Activated B cell treated with CpG ODN at 0.5 μM for 24 hours (primary cell): ENCODE measurements around the gene TSPAN32. TPM values are rescaled to one million over a fixed set of nuclear protein-coding genes. Genes with fewer than 3 reads are reported as not detected.

ENCODE experiments used
- ATAC-seq: fragments of 200-7000 bp; cut with Tn5 transposase; one replicate; pipeline ENCODE4 v1.10.0; 2021; ENCODE audit warnings: low read depth, mild to moderate bottlenecking, moderate library complexity
- CTCF ChIA-PET: fragments of 350-600 bp; sonication (Branson Sonifier 250); formaldehyde crosslinking; loops from one replicate; lab custom pipeline; 2021; ENCODE audit warnings: antibody characterized with exemption; lab: Charles Lee
- POLR2A ChIA-PET: fragments of 350-600 bp; sonication (Branson Sonifier 250); formaldehyde crosslinking; loops from one replicate; lab custom pipeline; 2021; ENCODE audit warnings: antibody characterized with exemption; lab: Charles Lee
- DNase-seq: peaks from one replicate; pipeline ENCODE4 v3.0.0; 2022
- H3K27ac Mint-ChIP-seq: one replicate; pipeline ENCODE4 v1.8.0; 2020; ENCODE audit warnings: mixed read lengths
- H3K27me3 Mint-ChIP-seq: one replicate; pipeline ENCODE4 v1.8.0; 2021; ENCODE audit warnings: mixed read lengths
- H3K36me3 Mint-ChIP-seq: one replicate; pipeline ENCODE4 v1.8.0; 2021; ENCODE audit warnings: low read depth, mixed read lengths
- H3K4me1 Mint-ChIP-seq: one replicate; pipeline ENCODE4 v1.8.0; 2021; ENCODE audit warnings: mixed read lengths
- H3K4me3 Mint-ChIP-seq: one replicate; pipeline ENCODE4 v1.8.0; 2020; ENCODE audit warnings: mild to moderate bottlenecking, mixed read lengths
- H3K9me3 Mint-ChIP-seq: one replicate; pipeline ENCODE4 v1.8.0; 2020; ENCODE audit warnings: mixed read lengths
- intact Hi-C: fragments of 100-400 bp; cut with micrococcal nuclease; formaldehyde crosslinking; loops from one replicate; pipeline ENCODE4 v1.15.1; 2024
- total RNA-seq: library from RNA; stranded (reverse); gene quantifications from 2 replicates; pipeline ENCODE4 v1.2.3, GENCODE V29; 2022
- TF ChIP-seq, protein P1 (sequence below): fragments of 200-600 bp; IDR thresholded peaks from one replicate; pipeline ENCODE4 v1.8.0; 2022; ENCODE audit warnings: antibody characterized with exemption, mild to moderate bottlenecking

The TSPAN32 gene
- total RNA-seq, 1 donor from 2014 or later, result 7.3 TPM

DNA sequence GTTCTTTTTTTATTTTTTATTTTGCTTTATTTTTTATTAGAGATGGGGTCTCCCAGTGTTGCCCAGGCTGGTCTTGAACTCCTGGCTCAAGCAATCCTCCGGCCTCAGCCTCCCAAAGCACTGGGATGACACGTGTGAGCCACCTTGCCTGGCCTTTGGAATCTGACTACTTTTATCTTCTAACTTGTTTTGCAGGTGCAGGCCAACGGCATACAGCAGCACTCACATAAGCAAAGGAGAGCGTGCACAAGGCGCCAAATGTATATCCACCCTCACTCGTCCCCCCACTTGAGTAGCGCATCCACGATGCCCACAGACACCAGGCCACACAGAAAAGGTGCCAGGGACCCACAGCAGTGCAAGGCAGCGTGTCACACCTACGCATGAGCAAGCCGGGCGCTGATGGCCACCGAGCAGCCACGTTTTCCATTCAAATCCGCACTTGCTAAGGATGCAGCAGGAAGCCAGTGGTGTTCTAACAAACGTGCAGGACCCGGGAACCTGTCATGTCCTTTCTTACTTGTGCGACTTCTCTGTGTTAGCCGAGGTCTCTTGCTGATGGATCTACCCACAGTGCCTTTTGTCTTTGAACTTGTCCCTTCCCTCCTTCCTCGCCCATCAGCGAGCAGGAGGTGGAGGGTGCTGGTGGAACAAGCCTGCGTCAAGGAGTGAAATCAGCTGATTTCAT is 37.3 kb upstream of the TSPAN32 start:
- TF ChIP-seq, protein P1, sequence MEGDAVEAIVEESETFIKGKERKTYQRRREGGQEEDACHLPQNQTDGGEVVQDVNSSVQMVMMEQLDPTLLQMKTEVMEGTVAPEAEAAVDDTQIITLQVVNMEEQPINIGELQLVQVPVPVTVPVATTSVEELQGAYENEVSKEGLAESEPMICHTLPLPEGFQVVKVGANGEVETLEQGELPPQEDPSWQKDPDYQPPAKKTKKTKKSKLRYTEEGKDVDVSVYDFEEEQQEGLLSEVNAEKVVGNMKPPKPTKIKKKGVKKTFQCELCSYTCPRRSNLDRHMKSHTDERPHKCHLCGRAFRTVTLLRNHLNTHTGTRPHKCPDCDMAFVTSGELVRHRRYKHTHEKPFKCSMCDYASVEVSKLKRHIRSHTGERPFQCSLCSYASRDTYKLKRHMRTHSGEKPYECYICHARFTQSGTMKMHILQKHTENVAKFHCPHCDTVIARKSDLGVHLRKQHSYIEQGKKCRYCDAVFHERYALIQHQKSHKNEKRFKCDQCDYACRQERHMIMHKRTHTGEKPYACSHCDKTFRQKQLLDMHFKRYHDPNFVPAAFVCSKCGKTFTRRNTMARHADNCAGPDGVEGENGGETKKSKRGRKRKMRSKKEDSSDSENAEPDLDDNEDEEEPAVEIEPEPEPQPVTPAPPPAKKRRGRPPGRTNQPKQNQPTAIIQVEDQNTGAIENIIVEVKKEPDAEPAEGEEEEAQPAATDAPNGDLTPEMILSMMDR, result no peak
- Mint-ChIP-seq H3K9me3 (no peaks in the 10 kb centered on the region), H3K27ac (peak overlapping the region; percentile 30), H3K4me1 (peaks cover 34% of the 10 kb centered on the region), H3K4me3 (no peak overlapping the region), H3K27me3 (no peaks in the 10 kb centered on the region), H3K36me3 (no peaks in the 10 kb centered on the region)
- ATAC-seq (no peak), DNase-seq (no peak)
- intact Hi-C loops, result loop anchor here (1.0 to 5.0 kb wide), 4 partner anchors 68 to 412 kb away; partner anchors contain the start of genes LSP1 and TSSC4
- POLR2A ChIA-PET, result no interaction called here
- CTCF ChIA-PET, result interaction anchor here (1.1 kb wide), 1 partner anchor 17 kb away, joined by 3 read pairs; no protein-coding TSS in a partner anchor

DNA sequence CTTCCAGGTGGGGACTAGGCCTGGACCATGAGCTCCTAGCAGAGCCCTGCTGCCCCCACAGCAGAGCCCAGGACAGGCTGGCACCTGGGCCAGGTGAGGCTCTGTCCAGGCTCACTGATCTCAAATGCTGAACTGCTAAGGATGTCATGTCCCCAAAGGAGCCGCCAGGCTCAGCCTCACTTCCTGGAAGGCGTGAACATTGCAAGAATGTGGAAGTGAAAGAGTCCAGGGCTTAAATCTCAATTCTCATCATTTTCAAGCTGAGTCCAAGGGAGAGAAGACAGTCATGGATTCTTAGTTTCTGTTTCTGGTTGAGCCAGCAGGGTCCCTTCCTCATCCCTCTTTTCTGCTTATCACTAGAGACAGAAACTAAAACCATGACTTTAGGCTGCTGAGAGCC is 36.4 kb upstream of the TSPAN32 start:
- Mint-ChIP-seq H3K36me3 (no peaks in the 10 kb centered on the region), H3K4me1 (peaks cover 34% of the 10 kb centered on the region), H3K27ac (peak overlapping the region; percentile 76), H3K9me3 (no peaks in the 10 kb centered on the region), H3K27me3 (no peaks in the 10 kb centered on the region), H3K4me3 (peak overlapping the region; percentile 42)
- TF ChIP-seq, protein P1, result no peak
- intact Hi-C loops, result loop anchor here (1.0 to 5.0 kb wide), 4 partner anchors 69 to 413 kb away; partner anchors contain the start of genes LSP1 and TSSC4
- peak; percentile 51 for ATAC-seq
- ChIA-PET POLR2A (interaction anchor here (1.2 kb wide), 1 partner anchor 112 kb away, joined by 3 read pairs; no protein-coding TSS in a partner anchor), CTCF (interaction anchor here (0.9 to 1.1 kb wide), 2 partner anchors 17 to 41 kb away, joined by 3 to 4 read pairs; no protein-coding TSS in a partner anchor)
- no peak for DNase-seq

DNA sequence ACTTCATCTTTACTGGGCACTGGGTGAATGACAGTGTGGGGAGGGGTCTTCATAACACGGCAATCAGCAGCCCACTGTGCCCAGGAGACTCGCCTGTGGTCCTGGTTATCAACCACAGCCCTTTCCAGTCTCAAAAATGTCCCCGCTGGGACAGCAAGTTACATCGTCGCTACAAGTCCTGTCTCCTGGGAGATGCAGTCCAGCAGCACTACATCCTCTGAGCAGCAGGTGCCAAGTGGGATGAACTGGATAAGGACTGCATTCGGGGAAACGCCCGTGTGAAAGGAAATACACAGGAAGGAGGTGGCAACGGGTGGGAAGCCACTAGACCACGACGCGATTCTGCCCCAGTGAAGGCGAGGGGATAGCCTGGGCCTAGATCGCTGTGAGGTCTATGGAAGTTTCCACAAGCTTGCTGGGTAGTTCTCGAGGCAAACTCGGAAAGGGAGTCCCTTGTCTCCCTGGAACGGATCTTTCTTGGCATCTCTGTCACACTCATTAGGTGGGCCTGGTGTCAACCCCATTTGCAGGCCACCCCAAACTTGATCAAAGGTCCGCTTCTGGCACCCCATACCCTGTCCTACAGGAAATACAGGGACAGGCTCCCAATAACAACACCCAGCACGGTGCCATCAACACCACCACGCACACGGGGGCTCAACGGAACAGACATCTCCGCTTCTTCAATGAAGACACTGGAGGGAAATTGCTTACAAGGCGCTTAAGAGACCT is 35.8 kb upstream of the TSPAN32 start:
- CTCF ChIA-PET, result interaction anchor here (0.9 to 1.1 kb wide), 2 partner anchors 16 to 40 kb away, joined by 3 to 4 read pairs; no protein-coding TSS in a partner anchor
- H3K36me3 Mint-ChIP-seq, result no peaks in the 10 kb centered on the region
- DNase-seq (no peak), ATAC-seq (no peak)
- H3K27me3 Mint-ChIP-seq, result peaks cover 2% of the 10 kb centered on the region
- peak overlapping the region; percentile 42 for H3K4me3 Mint-ChIP-seq
- H3K27ac Mint-ChIP-seq, result peak overlapping the region; percentile 76
- no peaks in the 10 kb centered on the region for H3K9me3 Mint-ChIP-seq
- POLR2A ChIA-PET, result interaction anchor here (1.2 kb wide), 1 partner anchor 112 kb away, joined by 3 read pairs; no protein-coding TSS in a partner anchor
- intact Hi-C loops, result loop anchor here (1.0 to 5.0 kb wide), 4 partner anchors 69 to 414 kb away; partner anchors contain the start of genes LSP1 and TSSC4
- TF ChIP-seq, protein P1, result no peak
- peaks cover 38% of the 10 kb centered on the region for H3K4me1 Mint-ChIP-seq

DNA sequence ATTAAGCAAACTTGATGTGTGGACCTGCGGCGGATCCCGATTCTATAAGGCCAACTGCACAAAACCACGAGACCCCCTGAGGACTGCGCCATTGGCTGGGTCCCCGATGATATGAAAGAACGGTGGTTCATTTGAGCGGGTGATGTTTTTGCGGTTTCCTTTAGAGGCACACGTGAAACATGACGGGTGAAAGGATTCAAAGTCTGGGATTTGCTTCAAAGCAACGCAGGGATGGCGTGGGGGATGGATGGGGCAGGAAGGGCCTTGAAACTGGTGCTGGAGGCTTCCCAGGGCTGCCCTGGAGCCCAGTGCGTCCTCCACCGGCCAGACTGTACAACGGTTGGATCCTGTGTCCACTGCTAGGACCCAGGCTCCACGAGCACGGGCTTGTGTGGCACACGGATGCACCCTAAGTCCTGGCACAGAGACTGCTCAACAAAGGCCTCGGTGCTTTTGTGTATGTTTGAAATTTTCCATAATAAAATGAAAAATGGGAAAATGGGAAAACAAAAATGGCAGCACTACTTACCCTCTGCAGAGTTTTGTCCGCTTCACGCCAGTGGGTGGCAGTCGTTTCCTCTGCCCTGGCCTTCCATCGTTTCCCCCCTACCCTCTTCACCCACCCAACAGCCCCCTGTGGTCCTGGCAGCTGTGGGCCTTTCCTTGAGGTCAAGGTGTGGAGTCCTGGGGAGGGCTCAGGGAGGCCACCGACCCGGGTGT is 35.1 kb upstream of the TSPAN32 start:
- intact Hi-C loops, result loop anchor here (5.0 kb wide), 2 partner anchors 116 to 414 kb away; partner anchors contain the start of gene LSP1
- H3K4me1 Mint-ChIP-seq, result peaks cover 41% of the 10 kb centered on the region
- POLR2A ChIA-PET, result no interaction called here
- CTCF ChIA-PET, result interaction anchor here (1.0 to 1.6 kb wide), 2 partner anchors 33 to 38 kb away, joined by 3 to 5 read pairs; no protein-coding TSS in a partner anchor
- peak overlapping the region; percentile 42 for H3K4me3 Mint-ChIP-seq
- DNase-seq (no peak), ATAC-seq (no peak)
- peaks cover 5% of the 10 kb centered on the region for H3K27me3 Mint-ChIP-seq
- H3K36me3 Mint-ChIP-seq, result no peaks in the 10 kb centered on the region
- H3K9me3 Mint-ChIP-seq, result no peaks in the 10 kb centered on the region
- TF ChIP-seq, protein P1, result no peak
- no peak overlapping the region for H3K27ac Mint-ChIP-seq
